Activated T-helper 1 cell treated with anti-CD3 and anti-CD28 coated beads, Interleukin-2, amount 50 U/mL, for 16 hours (primary cell): ENCODE data around the gene ACAA2.

Experiments used
- DNase-seq, 2 donors: peaks; one replicate each; pipeline ENCODE4 v3.0.0-alpha.2; 2020; ENCODE audit warnings: low read depth in 1 of 2, low spot score in 1 of 2

The ACAA2 gene

GRCh38 chr18:49768051-49768391 lies 45.3 kb downstream of the ACAA2 start:
- DNase-seq = no peak

DNA sequence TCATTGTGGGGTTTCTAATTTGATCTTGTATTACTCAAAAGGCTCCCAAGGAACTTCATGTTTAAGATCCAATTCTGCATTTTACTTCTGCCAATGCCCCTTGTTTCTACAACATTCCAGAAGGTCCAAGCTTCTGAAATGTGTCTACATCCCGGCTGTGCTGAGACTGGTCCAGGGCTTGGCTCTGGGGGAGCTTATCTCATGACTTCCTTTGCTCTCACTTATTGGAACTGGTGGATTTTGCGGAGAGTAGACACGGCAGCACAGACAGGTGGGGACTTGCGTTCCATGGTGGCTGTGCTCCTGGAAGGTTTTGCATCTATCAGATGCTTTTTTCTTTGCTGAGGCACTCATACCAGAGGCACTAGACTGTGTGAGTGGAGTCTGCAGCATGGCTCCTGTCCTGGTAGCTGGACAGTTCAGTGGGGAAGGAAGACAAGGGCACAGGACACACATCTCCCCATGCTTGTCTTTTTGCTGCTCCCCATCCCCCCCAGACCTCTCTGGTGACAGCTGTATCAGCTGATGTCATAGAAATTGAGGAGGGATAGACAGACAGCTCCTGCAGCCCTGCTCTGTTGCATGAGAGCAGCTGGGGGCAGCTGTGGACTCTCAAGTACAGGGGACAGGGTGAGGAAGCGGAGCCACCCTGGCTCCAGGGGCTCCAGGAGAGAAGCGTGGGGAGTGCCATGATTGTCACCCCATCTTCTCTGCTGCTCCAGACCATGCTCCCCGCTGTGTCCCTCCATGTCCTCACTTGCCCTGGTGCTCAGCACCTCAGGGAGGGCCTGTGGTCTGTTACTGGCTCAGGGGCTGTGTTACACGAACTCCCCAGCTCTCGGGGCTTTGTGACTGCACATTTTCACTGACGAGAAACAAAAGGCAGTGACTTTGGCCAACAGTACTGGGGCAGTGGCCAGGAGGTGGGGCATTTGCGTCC lies 46.0 kb downstream of the ACAA2 start:
- DNase-seq = no peak

DNA sequence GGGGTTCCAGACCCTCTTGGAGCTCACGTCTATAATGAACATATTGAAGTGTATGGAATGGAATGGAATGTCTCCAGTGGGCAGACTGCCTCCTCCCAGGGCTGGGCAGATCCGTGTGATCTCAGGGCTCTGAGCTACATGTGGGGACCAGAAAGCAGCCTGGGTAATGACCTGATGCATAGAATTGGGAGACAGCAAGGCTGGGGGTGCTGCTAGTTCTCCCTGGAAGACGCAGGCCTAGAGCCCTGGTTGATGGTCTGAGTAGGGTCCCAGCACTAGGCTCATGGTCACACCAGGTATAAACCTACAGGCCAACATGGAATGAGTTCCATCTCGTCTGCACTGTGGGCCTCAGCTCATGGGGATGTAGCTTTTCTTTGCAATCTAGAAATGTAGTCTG lies 46.7 kb downstream of the ACAA2 start:
- DNase-seq = no peak

GRCh38 chr18:49764032-49764431 lies 49.3 kb downstream of the ACAA2 start:
- DNase-seq = no peak

DNA sequence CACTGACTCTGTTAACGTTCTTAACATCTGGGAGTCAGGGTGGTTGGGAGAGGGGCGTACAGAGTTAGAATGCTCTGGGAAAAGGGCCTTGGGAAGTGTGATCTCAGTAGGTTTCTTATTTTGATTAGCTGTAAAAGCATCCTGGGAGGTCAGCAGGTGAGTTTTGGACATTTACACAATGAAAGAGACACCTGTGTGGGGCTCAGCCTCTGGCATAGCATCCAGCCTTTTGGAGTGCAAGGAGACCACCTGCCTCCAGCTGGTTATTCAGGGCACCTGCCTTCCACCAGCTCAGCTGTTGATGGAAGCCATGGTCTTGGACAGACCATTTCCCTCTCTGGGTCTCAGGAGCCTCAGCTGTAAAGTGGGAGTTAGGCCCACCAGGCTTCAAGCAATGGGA lies 49.7 kb downstream of the ACAA2 start:
- DNase-seq = no peak

GRCh38 chr18:49762191-49763077 lies 50.9 kb downstream of the ACAA2 start:
- DNase-seq = no peak

GRCh38 chr18:49761771-49762170 lies 51.6 kb downstream of the ACAA2 start:
- no peak for DNase-seq

GRCh38 chr18:49758263-49758610 lies 55.1 kb downstream of the ACAA2 start:
- DNase-seq = no peak

GRCh38 chr18:49757513-49758262 lies 55.6 kb downstream of the ACAA2 start:
- DNase-seq = no peak

GRCh38 chr18:49756671-49757362 lies 56.5 kb downstream of the ACAA2 start:
- no peak for DNase-seq

DNA sequence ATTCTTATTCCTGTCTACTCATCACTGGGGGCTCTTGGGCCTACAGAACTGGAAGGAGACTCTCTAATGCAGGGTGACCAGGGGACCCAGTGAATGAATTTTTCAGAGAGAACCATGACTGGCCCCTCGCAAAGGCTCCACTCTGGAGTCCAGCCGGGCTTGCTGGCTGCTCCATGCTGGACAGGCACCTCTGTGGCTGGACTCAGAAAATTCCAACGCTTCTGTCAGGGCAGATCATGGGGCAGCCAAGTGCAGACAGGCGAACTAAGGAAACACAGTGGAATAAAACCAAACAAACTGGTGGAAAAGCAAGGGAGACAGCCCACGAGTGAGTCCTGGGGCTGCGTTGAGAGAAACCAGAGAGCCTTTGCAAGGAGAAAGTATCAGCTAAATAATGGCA lies 57.2 kb downstream of the ACAA2 start:
- DNase-seq = no peak

- no peak for DNase-seq
Measured at GRCh38 chr18:49755489-49755888, 57.8 kb downstream of the ACAA2 start.

- DNase-seq = no peak
Measured at GRCh38 chr18:49754866-49755265, 58.5 kb downstream of the ACAA2 start.

DNA sequence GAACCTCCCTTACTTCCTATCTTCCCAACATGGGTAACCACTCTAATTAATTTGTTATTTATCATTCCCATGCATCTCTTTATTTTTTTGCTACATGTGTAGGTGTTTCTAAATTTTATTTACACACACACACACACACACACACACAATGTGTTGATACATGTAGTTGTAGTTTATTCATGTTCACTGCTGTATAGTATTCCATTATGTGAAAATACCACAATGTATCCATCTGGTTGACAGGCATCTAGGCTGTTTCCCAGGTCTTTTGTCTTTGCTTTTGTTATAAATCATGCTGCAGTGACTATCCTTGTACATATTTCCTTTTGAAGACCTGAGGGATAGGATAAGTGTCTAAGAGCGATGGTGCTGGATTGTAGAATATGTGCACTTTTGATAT lies 59.7 kb downstream of the ACAA2 start:
- DNase-seq = no peak

DNA sequence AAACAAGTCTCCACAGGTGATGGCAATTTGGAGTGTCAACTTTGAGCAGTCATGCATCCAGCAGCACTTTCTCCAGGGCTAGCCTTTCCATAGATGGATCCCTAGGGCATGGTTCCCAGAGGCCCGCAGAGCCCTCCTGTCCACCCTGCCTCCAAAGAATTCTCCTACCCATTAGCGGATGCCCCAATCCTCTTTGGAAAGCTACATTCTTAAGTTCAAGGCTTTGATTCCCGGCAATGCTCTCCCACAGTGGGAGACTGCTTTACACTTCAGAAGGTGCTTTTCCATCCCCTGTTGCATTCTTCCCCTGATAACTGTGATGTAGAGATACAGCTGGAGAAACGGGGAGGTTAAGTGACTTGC lies 61.3 kb downstream of the ACAA2 start:
- no peak for DNase-seq

- no peak for DNase-seq
Measured at GRCh38 chr18:49751427-49752094, 61.8 kb downstream of the ACAA2 start.

- DNase-seq = no peak
Measured at GRCh38 chr18:49749563-49749962, 63.8 kb downstream of the ACAA2 start.

DNA sequence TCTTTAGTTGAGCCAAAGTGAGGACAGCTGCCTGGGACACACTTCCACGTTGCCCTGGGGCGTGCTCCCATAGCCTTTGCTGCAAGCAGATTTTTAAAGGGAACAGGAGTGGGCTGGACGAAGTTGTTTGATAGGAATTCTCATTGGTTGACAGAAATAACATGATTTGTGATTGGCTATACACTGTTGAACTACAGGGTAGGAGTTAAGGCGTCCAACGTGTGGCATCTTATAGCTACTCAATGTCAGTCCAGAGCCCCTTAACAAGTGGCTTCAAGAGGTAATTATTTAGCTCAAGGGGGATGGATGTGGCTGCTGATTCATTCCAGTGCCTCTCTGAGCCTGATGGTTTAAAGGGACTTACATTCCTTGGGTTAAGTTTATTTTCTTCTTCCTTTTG lies 65.5 kb downstream of the ACAA2 start:
- DNase-seq = no peak

DNA sequence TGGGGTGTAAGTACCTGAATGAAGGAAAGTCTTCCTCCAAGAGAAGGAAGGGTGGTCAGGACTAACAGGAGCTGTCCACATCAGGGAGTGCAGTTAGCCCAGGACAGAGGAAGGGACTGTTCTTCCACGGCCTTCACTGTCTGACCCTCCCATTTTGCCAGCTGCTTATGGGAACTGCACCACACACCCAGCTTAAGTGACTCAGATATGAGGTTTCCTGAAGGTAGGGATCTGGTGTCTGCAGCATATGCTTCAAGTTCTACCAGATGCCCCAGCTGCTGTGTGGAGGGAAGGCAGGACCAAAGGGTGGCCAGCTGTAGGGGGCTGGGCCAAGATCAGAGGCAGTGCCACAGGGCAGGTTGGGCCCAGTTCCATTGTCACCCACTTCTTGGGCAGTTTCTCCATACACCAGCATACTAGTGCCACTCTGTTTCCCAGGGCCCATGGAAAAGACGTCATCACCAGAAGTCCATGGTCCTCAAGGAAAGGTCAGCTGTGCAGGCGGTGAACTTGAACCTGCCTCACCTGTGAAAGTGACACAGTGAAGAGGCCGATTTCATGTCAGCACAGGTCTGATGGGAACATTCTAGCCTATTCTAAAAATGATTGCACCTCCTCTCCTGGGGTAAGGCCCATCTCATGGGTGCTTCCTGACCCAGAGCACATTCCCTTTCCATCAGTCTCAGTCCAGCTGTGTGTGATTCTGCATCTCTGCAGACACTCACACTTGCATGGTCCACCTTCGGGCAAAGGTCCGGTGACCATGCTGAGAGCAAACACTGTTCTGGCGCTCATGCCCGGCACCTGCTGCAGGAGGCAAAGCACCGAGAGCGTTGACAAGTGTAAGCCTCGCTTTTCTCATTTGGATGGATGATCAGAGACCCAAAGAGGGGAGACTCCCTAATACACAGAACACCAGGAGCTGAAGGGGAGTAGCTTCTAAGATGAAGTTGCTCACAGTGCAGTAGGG lies 68.0 kb downstream of the ACAA2 start:
- DNase-seq = no peak
